ENCODE measurements around the gene CEBPZOS. TPM values are rescaled to one million over a fixed set of nuclear protein-coding genes. Genes with fewer than 3 reads are reported as not detected.

CEBPZOS gene
- total and polyA plus RNA-seq, 9 of the 15 experiments (the other 6 are each of a cell fraction or from before 2014, with no cell fraction given), result 21.7 to 64.8 (median 46.7) TPM

DNA sequence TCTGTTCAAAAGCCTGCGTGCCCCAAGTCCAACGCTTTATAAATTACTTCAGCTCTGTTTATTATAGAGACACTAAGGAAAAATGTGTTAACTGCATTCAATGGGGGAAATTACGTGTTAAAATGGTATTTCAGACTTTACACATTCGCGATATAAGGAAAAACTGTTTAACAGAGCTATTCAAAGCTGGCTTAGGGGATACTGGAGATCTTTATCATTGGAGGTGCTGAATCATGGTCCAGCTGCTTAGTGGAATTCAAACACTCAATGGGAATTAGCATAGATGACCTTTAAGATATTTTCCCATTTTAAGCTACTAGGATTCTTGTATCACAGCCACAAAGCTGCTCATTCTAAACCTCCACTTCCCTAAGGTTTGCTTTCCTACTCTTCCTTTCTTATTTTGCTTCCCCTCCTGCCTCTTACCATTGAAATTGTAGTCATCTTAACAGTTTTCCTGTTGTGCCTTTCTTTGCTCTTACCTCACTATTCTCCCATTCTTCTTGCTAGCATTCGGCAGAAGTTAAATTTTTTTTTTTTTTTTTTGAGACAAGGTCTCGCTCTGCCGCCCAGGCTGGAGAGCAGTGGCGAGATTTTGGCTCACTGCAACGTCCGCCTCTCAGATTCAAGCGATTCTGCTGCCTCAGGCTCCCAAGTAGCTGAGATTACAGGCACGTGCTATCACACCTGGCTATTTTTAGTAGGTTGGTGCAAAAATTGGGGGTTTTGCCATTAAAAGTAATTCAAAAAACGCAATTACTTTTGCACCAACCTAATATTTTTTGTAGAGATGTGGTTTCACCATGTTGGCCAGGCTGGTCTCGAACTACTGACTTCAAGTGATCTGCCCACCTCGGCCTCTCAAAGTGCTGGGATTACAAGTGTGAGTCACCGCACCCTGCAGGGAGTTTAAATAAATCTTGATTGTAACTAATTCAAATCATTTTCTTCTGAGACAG, 14.3 kb upstream of the CEBPZOS start (continued):
- TF ChIP-seq MAFK (IDR thresholded peaks at IDR 0.05; ENCODE audit: low read length) (peak; percentile 44; the same call in 1 of the 2 replicates), TEAD4 (IDR thresholded peaks at IDR 0.05; ENCODE audit: low read length) (no peak; the same call in 1 of the 2 replicates), TEAD4 (CRISPR knock-in tag; IDR thresholded peaks at IDR 0.05; ENCODE audit: borderline replicate concordance) (no peak), CBFA2T3 (IDR thresholded peaks at IDR 0.05) (peak; percentile 47; the same call in 1 of the 2 replicates), KLF1 (tag; IDR thresholded peaks at IDR 0.05) (no peak), SAFB2 (IDR thresholded peaks at IDR 0.05; ENCODE audit: borderline replicate concordance, low read depth, low read length, severe bottlenecking) (no peak), GATAD2A (IDR thresholded peaks at IDR 0.05) (no peak), CBFA2T2 (conservative IDR thresholded peaks at IDR 0.05) (peak; percentile 21), NFE2 (IDR thresholded peaks at IDR 0.05; ENCODE audit: low read depth) (peak; percentile 90), ZNF232 (CRISPR knock-in tag; IDR thresholded peaks at IDR 0.05) (no peak), FOXP1 (CRISPR knock-in tag; IDR thresholded peaks at IDR 0.05) (no peak), MAFG (tag; conservative IDR thresholded peaks at IDR 0.05) (peak; percentile 67), TEAD1 (CRISPR knock-in tag; IDR thresholded peaks at IDR 0.05) (0 out of 4 replicates have a peak, but pooled peaks of 1 of the 2 experiments have one; percentile 19), SUPT5H (IDR thresholded peaks at IDR 0.05) (no peak), RBFOX2 (IDR thresholded peaks at IDR 0.05; ENCODE audit: low read depth, low read length) (no peak)
- TF ChIP-seq, protein P1, sequence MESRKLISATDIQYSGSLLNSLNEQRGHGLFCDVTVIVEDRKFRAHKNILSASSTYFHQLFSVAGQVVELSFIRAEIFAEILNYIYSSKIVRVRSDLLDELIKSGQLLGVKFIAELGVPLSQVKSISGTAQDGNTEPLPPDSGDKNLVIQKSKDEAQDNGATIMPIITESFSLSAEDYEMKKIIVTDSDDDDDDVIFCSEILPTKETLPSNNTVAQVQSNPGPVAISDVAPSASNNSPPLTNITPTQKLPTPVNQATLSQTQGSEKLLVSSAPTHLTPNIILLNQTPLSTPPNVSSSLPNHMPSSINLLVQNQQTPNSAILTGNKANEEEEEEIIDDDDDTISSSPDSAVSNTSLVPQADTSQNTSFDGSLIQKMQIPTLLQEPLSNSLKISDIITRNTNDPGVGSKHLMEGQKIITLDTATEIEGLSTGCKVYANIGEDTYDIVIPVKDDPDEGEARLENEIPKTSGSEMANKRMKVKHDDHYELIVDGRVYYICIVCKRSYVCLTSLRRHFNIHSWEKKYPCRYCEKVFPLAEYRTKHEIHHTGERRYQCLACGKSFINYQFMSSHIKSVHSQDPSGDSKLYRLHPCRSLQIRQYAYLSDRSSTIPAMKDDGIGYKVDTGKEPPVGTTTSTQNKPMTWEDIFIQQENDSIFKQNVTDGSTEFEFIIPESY (CRISPR knock-in tag; IDR thresholded peaks at IDR 0.05), result no peak
- TF ChIP-seq, protein P2, sequence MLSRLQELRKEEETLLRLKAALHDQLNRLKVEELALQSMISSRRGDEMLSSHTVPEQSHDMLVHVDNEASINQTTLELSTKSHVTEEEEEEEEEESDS (CRISPR knock-in tag; IDR thresholded peaks at IDR 0.05), result no peak
- TF ChIP-seq, protein P3, sequence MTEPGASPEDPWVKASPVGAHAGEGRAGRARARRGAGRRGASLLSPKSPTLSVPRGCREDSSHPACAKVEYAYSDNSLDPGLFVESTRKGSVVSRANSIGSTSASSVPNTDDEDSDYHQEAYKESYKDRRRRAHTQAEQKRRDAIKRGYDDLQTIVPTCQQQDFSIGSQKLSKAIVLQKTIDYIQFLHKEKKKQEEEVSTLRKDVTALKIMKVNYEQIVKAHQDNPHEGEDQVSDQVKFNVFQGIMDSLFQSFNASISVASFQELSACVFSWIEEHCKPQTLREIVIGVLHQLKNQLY (CRISPR knock-in tag; conservative IDR thresholded peaks at IDR 0.05), result no peak
- TF ChIP-seq, protein P4, sequence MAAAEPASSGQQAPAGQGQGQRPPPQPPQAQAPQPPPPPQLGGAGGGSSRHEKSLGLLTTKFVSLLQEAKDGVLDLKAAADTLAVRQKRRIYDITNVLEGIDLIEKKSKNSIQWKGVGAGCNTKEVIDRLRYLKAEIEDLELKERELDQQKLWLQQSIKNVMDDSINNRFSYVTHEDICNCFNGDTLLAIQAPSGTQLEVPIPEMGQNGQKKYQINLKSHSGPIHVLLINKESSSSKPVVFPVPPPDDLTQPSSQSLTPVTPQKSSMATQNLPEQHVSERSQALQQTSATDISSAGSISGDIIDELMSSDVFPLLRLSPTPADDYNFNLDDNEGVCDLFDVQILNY (CRISPR knock-in tag; IDR thresholded peaks at IDR 0.05), result no peak
- TF ChIP-seq, protein P5, sequence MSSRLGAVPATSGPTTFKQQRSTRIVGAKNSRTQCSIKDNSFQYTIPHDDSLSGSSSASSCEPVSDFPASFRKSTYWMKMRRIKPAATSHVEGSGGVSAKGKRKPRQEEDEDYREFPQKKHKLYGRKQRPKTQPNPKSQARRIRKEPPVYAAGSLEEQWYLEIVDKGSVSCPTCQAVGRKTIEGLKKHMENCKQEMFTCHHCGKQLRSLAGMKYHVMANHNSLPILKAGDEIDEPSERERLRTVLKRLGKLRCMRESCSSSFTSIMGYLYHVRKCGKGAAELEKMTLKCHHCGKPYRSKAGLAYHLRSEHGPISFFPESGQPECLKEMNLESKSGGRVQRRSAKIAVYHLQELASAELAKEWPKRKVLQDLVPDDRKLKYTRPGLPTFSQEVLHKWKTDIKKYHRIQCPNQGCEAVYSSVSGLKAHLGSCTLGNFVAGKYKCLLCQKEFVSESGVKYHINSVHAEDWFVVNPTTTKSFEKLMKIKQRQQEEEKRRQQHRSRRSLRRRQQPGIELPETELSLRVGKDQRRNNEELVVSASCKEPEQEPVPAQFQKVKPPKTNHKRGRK (tag; IDR thresholded peaks at IDR 0.05), result peak; percentile 76
- TF ChIP-seq, protein P6, sequence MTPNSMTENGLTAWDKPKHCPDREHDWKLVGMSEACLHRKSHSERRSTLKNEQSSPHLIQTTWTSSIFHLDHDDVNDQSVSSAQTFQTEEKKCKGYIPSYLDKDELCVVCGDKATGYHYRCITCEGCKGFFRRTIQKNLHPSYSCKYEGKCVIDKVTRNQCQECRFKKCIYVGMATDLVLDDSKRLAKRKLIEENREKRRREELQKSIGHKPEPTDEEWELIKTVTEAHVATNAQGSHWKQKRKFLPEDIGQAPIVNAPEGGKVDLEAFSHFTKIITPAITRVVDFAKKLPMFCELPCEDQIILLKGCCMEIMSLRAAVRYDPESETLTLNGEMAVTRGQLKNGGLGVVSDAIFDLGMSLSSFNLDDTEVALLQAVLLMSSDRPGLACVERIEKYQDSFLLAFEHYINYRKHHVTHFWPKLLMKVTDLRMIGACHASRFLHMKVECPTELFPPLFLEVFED (CRISPR knock-in tag; conservative IDR thresholded peaks at IDR 0.05), result no peak
